Measurements from ENCODE around the gene TBC1D14. TPM values are rescaled to one million over a fixed set of nuclear protein-coding genes. Genes with fewer than 3 reads are reported as not detected.

The TBC1D14 gene
- total RNA-seq, 2 experiments from 2014 or later, result 36.7 to 44.0 TPM

- peaks cover 20% of the 10 kb centered on the region for H3K4me1 Mint-ChIP-seq
- H3K36me3 Mint-ChIP-seq (ENCODE audit: low read depth), result peaks cover 4% of the 10 kb centered on the region
- no peaks in the 10 kb centered on the region for H3K27me3 Mint-ChIP-seq
- peaks cover 10% of the 10 kb centered on the region for H3K9me3 Mint-ChIP-seq (ENCODE audit: low read depth)
- peak overlapping the region; percentile 55 for H3K27ac Mint-ChIP-seq
- DNase-seq (no peak), ATAC-seq (peak; percentile 58)
- intact Hi-C loops (cut with DNase I, micrococcal nuclease), result no loop called here
- POLR2A ChIA-PET, result no interaction called here
- CTCF ChIA-PET, result interaction anchor here (1.0 to 3.0 kb wide), 6 partner anchors 13 to 171 kb away, joined by 3 to 9 read pairs (median 5); no protein-coding TSS in a partner anchor
- no peak overlapping the region for H3K4me3 Mint-ChIP-seq
Observed at GRCh38 chr4:6891436-6892170, 18.0 kb upstream of the TBC1D14 start.

GRCh38 chr4:6892190-6892908, 17.3 kb upstream of the TBC1D14 start:
- ChIA-PET POLR2A (no interaction called here), CTCF (interaction anchor here (1.0 to 3.0 kb wide), 7 partner anchors 12 to 172 kb away, joined by 3 to 9 read pairs (median 4); no protein-coding TSS in a partner anchor)
- H3K4me3 Mint-ChIP-seq, result no peak overlapping the region
- no peaks in the 10 kb centered on the region for H3K27me3 Mint-ChIP-seq
- peaks cover 4% of the 10 kb centered on the region for H3K36me3 Mint-ChIP-seq (ENCODE audit: low read depth)
- H3K27ac Mint-ChIP-seq, result peak overlapping the region; percentile 55
- ATAC-seq (peak; percentile 75), DNase-seq (peak; percentile 49)
- intact Hi-C loops (cut with DNase I, micrococcal nuclease), result no loop called here
- peaks cover 20% of the 10 kb centered on the region for H3K4me1 Mint-ChIP-seq
- H3K9me3 Mint-ChIP-seq (ENCODE audit: low read depth), result peaks cover 10% of the 10 kb centered on the region

- POLR2A ChIA-PET, result no interaction called here
- H3K4me3 Mint-ChIP-seq, result no peak overlapping the region
- H3K36me3 Mint-ChIP-seq (ENCODE audit: low read depth), result peaks cover 4% of the 10 kb centered on the region
- DNase-seq (no peak), ATAC-seq (no peak)
- CTCF ChIA-PET, result interaction anchor here (0.8 to 3.0 kb wide), 7 partner anchors 12 to 173 kb away, joined by 3 to 9 read pairs (median 5); no protein-coding TSS in a partner anchor
- H3K9me3 Mint-ChIP-seq (ENCODE audit: low read depth), result peaks cover 10% of the 10 kb centered on the region
- intact Hi-C loops (cut with DNase I, micrococcal nuclease), result no loop called here
- no peaks in the 10 kb centered on the region for H3K27me3 Mint-ChIP-seq
- H3K27ac Mint-ChIP-seq, result no peak overlapping the region
- H3K4me1 Mint-ChIP-seq, result peaks cover 20% of the 10 kb centered on the region
Observed at GRCh38 chr4:6892909-6893202, 16.8 kb upstream of the TBC1D14 start.

- H3K4me1 Mint-ChIP-seq, result peaks cover 20% of the 10 kb centered on the region
- H3K36me3 Mint-ChIP-seq (ENCODE audit: low read depth), result peaks cover 4% of the 10 kb centered on the region
- CTCF ChIA-PET, result interaction anchor here (0.8 to 3.0 kb wide), 3 partner anchors 13 to 94 kb away, joined by 4 to 8 read pairs (median 5); no protein-coding TSS in a partner anchor
- no peak for DNase-seq
- no peak overlapping the region for H3K4me3 Mint-ChIP-seq
- POLR2A ChIA-PET, result interaction anchor here (0.6 kb wide), 2 partner anchors 56 to 78 kb away, joined by 4 to 6 read pairs; no protein-coding TSS in a partner anchor
- intact Hi-C loops (cut with DNase I, micrococcal nuclease), result no loop called here
- no peaks in the 10 kb centered on the region for H3K27me3 Mint-ChIP-seq
- no peak for ATAC-seq
- H3K9me3 Mint-ChIP-seq (ENCODE audit: low read depth), result peaks cover 10% of the 10 kb centered on the region
- H3K27ac Mint-ChIP-seq, result no peak overlapping the region
Observed at GRCh38 chr4:6893449-6894085, 16.1 kb upstream of the TBC1D14 start.

GRCh38 chr4:6894086-6894478, 15.5 kb upstream of the TBC1D14 start:
- peaks cover 10% of the 10 kb centered on the region for H3K9me3 Mint-ChIP-seq (ENCODE audit: low read depth)
- ChIA-PET POLR2A (no interaction called here), CTCF (interaction anchor here (0.6 to 3.0 kb wide), 2 partner anchors 13 to 175 kb away, joined by 4 to 8 read pairs; no protein-coding TSS in a partner anchor)
- H3K36me3 Mint-ChIP-seq (ENCODE audit: low read depth), result peaks cover 4% of the 10 kb centered on the region
- ATAC-seq (no peak), DNase-seq (no peak)
- H3K27me3 Mint-ChIP-seq, result no peaks in the 10 kb centered on the region
- intact Hi-C loops (cut with DNase I, micrococcal nuclease), result no loop called here
- H3K4me3 Mint-ChIP-seq, result no peak overlapping the region
- no peak overlapping the region for H3K27ac Mint-ChIP-seq
- H3K4me1 Mint-ChIP-seq, result peaks cover 25% of the 10 kb centered on the region

- ATAC-seq (no peak), DNase-seq (no peak)
- POLR2A ChIA-PET, result no interaction called here
- intact Hi-C loops (cut with DNase I, micrococcal nuclease), result no loop called here
- Mint-ChIP-seq H3K4me3 (no peak overlapping the region), H3K27ac (no peak overlapping the region), H3K4me1 (peaks cover 32% of the 10 kb centered on the region), H3K9me3 (ENCODE audit: low read depth) (peaks cover 10% of the 10 kb centered on the region), H3K36me3 (ENCODE audit: low read depth) (peaks cover 4% of the 10 kb centered on the region), H3K27me3 (no peaks in the 10 kb centered on the region)
- CTCF ChIA-PET, result interaction anchor here (0.6 to 3.0 kb wide), 4 partner anchors 12 to 175 kb away, joined by 3 to 8 read pairs (median 4); no protein-coding TSS in a partner anchor
Observed at GRCh38 chr4:6894528-6895498, 14.8 kb upstream of the TBC1D14 start.

GRCh38 chr4:6896035-6896434, 13.6 kb upstream of the TBC1D14 start:
- peaks cover 41% of the 10 kb centered on the region for H3K4me1 Mint-ChIP-seq
- intact Hi-C loops (cut with DNase I, micrococcal nuclease), result no loop called here
- no peaks in the 10 kb centered on the region for H3K9me3 Mint-ChIP-seq (ENCODE audit: low read depth)
- POLR2A ChIA-PET, result no interaction called here
- no peak for ATAC-seq
- H3K27me3 Mint-ChIP-seq, result no peaks in the 10 kb centered on the region
- CTCF ChIA-PET, result no interaction called here
- H3K27ac Mint-ChIP-seq, result no peak overlapping the region
- DNase-seq, result no peak
- H3K36me3 Mint-ChIP-seq (ENCODE audit: low read depth), result no peaks in the 10 kb centered on the region
- no peak overlapping the region for H3K4me3 Mint-ChIP-seq

- Mint-ChIP-seq H3K4me1 (peaks cover 22% of the 10 kb centered on the region), H3K27me3 (no peaks in the 10 kb centered on the region), H3K9me3 (ENCODE audit: low read depth) (no peaks in the 10 kb centered on the region), H3K36me3 (ENCODE audit: low read depth) (no peaks in the 10 kb centered on the region), H3K4me3 (no peak overlapping the region), H3K27ac (peak overlapping the region; percentile 66)
- intact Hi-C loops (cut with DNase I, micrococcal nuclease), result no loop called here
- no peak for ATAC-seq
- DNase-seq, result peak; percentile 8
- POLR2A ChIA-PET, result interaction anchor here (2.1 kb wide), 1 partner anchor 10 kb away, joined by 9 read pairs; the partner anchor contains the start of gene TBC1D14
- CTCF ChIA-PET, result interaction anchor here (1.3 to 2.5 kb wide), 3 partner anchors 12 to 180 kb away, joined by 6 to 11 read pairs (median 7); no protein-coding TSS in a partner anchor
Observed at GRCh38 chr4:6898763-6899162, 10.9 kb upstream of the TBC1D14 start.

GRCh38 chr4:6900181-6900812, 9.3 kb upstream of the TBC1D14 start:
- POLR2A ChIA-PET, result interaction anchor here (0.6 to 2.1 kb wide), 2 partner anchors 9 to 162 kb away, joined by 5 to 9 read pairs; partner anchors contain the start of gene TBC1D14
- no peak overlapping the region for H3K4me3 Mint-ChIP-seq

GRCh38 chr4:6900956-6901355, 8.7 kb upstream of the TBC1D14 start:
- Mint-ChIP-seq H3K4me1 (peaks cover 30% of the 10 kb centered on the region), H3K27me3 (no peaks in the 10 kb centered on the region), H3K4me3 (no peak overlapping the region), H3K9me3 (ENCODE audit: low read depth) (no peaks in the 10 kb centered on the region), H3K27ac (no peak overlapping the region), H3K36me3 (ENCODE audit: low read depth) (no peaks in the 10 kb centered on the region)
- ChIA-PET POLR2A (no interaction called here), CTCF (interaction anchor here (0.6 to 0.7 kb wide), 2 partner anchors 123 to 198 kb away, joined by 3 read pairs; no protein-coding TSS in a partner anchor)
- ATAC-seq (no peak), DNase-seq (peak; percentile 4)
- intact Hi-C loops (cut with DNase I, micrococcal nuclease), result no loop called here

More at GRCh38 chr4:6900181-6900812, 9.3 kb upstream of the TBC1D14 start:
- Mint-ChIP-seq H3K36me3 (ENCODE audit: low read depth) (no peaks in the 10 kb centered on the region), H3K9me3 (ENCODE audit: low read depth) (no peaks in the 10 kb centered on the region), H3K27me3 (no peaks in the 10 kb centered on the region), H3K4me1 (peaks cover 30% of the 10 kb centered on the region), H3K27ac (peak overlapping the region; percentile 66)
- intact Hi-C loops (cut with DNase I, micrococcal nuclease), result no loop called here
- DNase-seq (peak; percentile 18), ATAC-seq (no peak)
- CTCF ChIA-PET, result interaction anchor here (0.5 to 2.5 kb wide), 9 partner anchors 8 to 198 kb away, joined by 3 to 11 read pairs (median 3); no protein-coding TSS in a partner anchor
